ENCODE results near the gene HOXB7. TPM values are rescaled to one million over a fixed set of nuclear protein-coding genes. Genes with fewer than 3 reads are reported as not detected.

The HOXB7 gene
- polyA plus RNA-seq, 1 experiment, result not detected

- ChIA-PET POLR2A (no interaction called here), CTCF (no interaction called here)
- DNase-seq (ENCODE audit: low read depth), result no peak
- no peak for TF ChIP-seq CTCF (IDR thresholded peaks at IDR 0.05; ENCODE audit: insufficient read depth, low read depth, low read length)
- no peak overlapping the region for H3K4me3 ChIP-seq (ENCODE audit: low read depth, low read length)
- no peaks in the 10 kb centered on the region for H3K36me3 ChIP-seq (ENCODE audit: control insufficient read depth, insufficient read depth, low read length)
- peaks cover 84% of the 10 kb centered on the region for H3K27me3 ChIP-seq (ENCODE audit: control insufficient read depth, insufficient read depth, low read length)
Measured at GRCh38 chr17:48611681-48612455, 1.1 kb upstream of the HOXB7 start.

- H3K27me3 ChIP-seq (ENCODE audit: control insufficient read depth, insufficient read depth, low read length), result peaks cover 84% of the 10 kb centered on the region
- H3K4me3 ChIP-seq (ENCODE audit: low read depth, low read length), result no peak overlapping the region
Measured at GRCh38 chr17:48611213-48611612, 396 bp upstream of the HOXB7 start.

GRCh38 chr17:48609759-48610281 is 997 bp downstream of the HOXB7 start:
- Histone ChIP-seq H3K4me3 (ENCODE audit: low read depth, low read length) (no peak overlapping the region), H3K36me3 (ENCODE audit: control insufficient read depth, insufficient read depth, low read length) (no peaks in the 10 kb centered on the region), H3K27me3 (ENCODE audit: control insufficient read depth, insufficient read depth, low read length) (peaks cover 85% of the 10 kb centered on the region)
- POLR2A ChIA-PET, result no interaction called here
- TF ChIP-seq CTCF (IDR thresholded peaks at IDR 0.05; ENCODE audit: insufficient read depth, low read depth, low read length), result no peak
- CTCF ChIA-PET, result interaction anchor here (0.6 to 4.7 kb wide), 5 partner anchors 8 to 695 kb away, joined by 3 to 27 read pairs (median 3); no protein-coding TSS in a partner anchor
- no peak for DNase-seq (ENCODE audit: low read depth)

More at GRCh38 chr17:48611213-48611612, 396 bp upstream of the HOXB7 start:
- no peaks in the 10 kb centered on the region for H3K36me3 ChIP-seq (ENCODE audit: control insufficient read depth, insufficient read depth, low read length)
- ChIA-PET POLR2A (no interaction called here), CTCF (no interaction called here)
- no peak for DNase-seq (ENCODE audit: low read depth)
- no peak for TF ChIP-seq CTCF (IDR thresholded peaks at IDR 0.05; ENCODE audit: insufficient read depth, low read depth, low read length)

- CTCF ChIA-PET, result interaction anchor here (0.6 to 4.7 kb wide), 4 partner anchors 8 to 694 kb away, joined by 3 to 27 read pairs (median 4); partner anchors contain the start of gene HOXB5
- DNase-seq (ENCODE audit: low read depth), result no peak
- POLR2A ChIA-PET, result no interaction called here
- Histone ChIP-seq H3K4me3 (ENCODE audit: low read depth, low read length) (no peak overlapping the region), H3K27me3 (ENCODE audit: control insufficient read depth, insufficient read depth, low read length) (peaks cover 86% of the 10 kb centered on the region), H3K36me3 (ENCODE audit: control insufficient read depth, insufficient read depth, low read length) (no peaks in the 10 kb centered on the region)
- TF ChIP-seq CTCF (IDR thresholded peaks at IDR 0.05; ENCODE audit: insufficient read depth, low read depth, low read length), result no peak
Measured at GRCh38 chr17:48609033-48609432, 1.8 kb downstream of the HOXB7 start.

DNA sequence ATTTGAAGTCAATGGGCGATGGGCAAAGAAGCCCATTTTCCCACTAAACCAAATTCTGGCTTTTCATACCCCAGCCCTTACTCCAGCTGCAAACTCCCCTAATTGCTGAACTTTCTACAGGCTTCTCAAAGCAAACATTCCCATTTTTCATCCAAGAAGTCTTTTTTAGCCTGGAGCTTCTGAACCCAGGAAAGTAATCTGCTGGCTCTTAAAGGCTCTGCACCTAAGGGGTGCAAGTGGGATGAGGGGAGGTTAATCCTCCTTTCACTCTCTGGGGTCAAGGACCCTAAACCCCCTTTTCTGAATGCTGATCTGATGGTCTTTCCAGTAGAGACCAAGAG is 2.4 kb downstream of the HOXB7 start:
- Histone ChIP-seq H3K27me3 (ENCODE audit: control insufficient read depth, insufficient read depth, low read length) (peaks cover 87% of the 10 kb centered on the region), H3K36me3 (ENCODE audit: control insufficient read depth, insufficient read depth, low read length) (no peaks in the 10 kb centered on the region), H3K4me3 (ENCODE audit: low read depth, low read length) (no peak overlapping the region)
- POLR2A ChIA-PET, result no interaction called here
- no peak for TF ChIP-seq CTCF (IDR thresholded peaks at IDR 0.05; ENCODE audit: insufficient read depth, low read depth, low read length)
- CTCF ChIA-PET, result interaction anchor here (1.3 to 4.7 kb wide), 2 partner anchors 10 to 15 kb away, joined by 5 to 27 read pairs; partner anchors contain the start of gene HOXB5
- DNase-seq (ENCODE audit: low read depth), result no peak
